NCI-H524 (cell line): ENCODE results near the gene PCGF3.
"Not testable (repeated sequence)": the region's sequence is repeated elsewhere in the genome, so short reads cannot be mapped to it uniquely, and the experiment has no call there.

Experiments used
- DNase-seq, 2 experiments: peaks; one replicate each; lab custom pipeline; 2025; lab: John Stamatoyannopoulos, UW

PCGF3 gene

DNA sequence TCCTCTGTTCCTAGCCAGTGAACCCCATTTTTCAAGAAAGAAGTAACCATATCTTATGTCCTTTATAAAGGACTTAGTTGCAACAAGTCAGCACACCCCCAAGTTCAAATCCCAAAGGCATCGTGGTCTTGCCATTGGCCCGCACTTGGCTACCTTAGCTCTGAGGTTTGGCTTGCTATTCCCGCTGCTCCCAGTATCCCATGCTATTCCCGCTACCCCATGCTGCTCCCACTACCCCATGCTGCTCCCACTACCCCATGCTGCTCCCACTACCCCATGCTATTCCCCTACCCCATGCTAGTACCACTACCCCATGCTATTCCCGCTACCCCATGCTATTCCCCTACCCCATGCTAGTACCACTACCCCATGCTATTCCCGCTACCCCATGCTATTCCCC lies 37.4 kb upstream of the PCGF3 start:
- not testable (repeated sequence) for DNase-seq

DNA sequence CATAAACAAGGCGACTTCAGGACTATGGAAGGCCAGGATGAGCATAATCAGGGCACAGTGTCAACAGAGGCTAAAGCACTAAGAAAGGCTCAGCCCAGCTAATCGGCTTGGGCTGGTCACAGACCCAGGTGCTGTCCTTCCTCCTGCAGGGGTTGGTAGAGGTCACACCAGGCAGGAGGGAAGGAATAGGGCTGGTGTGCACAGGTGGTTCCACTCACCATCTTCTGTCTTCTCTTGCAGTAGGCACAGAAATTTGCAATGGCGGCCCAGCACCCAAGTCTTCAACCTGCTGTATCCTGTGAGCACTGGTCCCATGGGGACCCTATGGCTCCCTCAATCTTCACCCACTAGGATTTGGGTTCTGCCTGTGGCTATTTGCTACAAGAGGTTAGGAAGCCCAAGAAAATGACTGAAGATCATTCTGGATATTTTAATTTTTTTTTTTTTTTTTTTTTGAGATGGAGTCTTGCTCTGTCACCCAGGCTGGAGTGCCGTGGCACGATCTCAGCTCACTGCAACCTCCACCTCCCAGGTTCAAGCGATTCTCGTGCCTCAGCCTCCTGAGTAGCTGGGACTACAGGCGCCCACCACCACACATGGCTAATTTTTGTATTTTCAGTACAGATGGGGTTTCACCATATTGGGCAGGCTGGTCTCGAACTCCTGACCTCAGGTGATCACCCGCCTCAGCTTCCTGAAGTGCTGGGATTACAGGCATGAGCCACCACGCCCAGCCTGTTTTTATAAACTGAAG lies 35.6 kb upstream of the PCGF3 start:
- not testable (repeated sequence) for DNase-seq

DNA sequence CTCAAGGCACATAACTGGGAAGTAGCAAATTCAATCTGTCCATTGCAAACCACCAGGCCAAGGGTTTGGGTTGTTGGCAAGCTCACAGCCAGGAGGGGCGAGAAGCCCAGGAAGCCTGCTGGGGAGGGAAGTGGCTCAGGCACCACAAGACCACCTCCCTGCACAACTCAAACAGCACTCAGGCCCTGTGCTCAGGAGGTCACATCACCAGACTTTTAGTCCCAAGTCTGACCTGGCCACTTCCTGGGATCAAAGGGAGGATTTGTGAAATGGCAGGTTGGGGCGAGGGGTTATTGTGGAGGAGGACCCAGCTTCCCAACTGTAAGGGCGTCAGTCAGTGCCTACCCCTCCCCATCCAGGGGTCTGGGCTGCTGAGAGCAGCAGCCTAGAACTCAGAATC lies 33.9 kb upstream of the PCGF3 start:
- no peak for DNase-seq

DNA sequence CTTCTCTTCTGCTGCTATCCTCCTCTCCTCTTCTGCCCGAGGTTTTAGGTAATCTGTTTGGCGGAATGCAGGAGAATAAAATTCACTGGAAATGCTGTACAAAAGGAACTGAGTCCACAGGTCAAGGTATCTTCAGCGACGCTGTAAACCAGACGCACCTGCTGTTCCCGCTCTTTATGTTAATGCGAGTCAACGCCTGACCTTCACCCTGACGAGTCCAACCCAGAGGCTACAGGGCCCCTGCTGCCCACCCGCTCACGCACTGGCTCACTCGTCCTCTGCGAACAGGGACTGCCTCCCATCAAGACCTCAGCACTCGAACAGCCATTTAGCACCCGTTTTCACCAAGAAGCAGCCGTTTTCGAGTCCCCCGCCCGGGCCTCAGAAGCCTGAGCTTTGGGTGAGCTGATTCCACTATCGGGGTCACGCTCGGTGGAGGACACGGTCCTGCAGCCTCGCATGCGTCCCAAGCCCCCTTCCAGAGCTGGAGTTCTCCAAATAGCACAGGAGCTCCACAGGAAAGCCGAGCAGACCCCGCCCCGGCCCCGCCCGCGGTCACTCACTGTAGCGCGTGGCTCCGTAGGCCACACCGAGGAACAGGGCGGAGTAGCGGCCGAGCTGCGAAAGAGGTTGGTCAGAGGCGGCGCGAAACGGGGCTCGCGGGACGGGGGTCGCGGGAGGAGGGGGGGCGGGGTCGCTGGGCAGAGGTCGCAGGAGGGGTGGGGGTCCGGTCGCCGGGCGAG lies 32.1 kb upstream of the PCGF3 start:
- no peak for DNase-seq

DNA sequence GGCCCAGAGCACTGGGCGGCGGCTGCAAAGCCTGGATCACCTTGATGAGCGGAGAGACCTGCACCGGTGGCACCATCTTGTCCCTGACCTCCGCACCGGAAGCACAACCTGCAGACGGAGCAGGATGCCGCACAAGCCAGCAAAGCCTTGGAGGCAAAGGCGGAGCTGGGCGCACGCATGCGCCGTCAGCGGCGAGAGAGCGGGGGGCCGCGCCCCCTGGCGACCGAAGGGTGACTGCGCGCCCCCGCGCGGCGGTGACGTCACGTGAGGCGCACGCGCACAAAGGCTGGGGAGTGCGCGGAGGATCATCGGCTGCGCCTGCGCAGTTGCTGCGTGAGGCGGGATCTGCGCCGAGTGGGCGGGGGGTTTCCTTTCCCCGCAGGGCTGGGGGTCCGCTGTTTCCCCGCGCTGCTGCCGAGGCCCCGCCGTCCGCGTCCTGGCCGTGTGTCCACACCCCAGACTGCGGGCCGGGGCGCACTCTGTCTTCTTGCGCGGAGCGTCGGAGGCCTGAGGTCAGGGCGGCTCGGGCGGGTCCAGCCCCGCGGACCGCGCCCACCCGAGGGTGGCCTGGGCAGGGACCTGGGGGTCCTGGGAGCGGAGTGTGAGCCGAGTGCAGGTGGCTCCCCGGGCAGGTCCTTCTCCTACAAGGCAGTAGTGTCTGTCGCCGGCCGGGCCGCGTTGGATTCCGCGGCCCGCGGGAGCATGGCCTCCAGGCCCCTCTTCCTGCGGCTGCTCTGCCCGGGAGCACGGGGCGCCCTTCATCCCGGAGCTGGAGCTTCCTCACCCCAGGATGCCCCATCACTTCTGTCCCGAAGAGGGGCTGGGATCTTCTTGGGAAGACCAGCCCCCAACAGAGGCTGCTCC lies 31.2 kb upstream of the PCGF3 start, which contains the start of the genes ATP5ME and MYL5:
ATP5ME (minus strand) TSS at position 105 of the 864 bp plus-strand sequence; CDS start at position 76, 29 bp downstream.
MYL5 (plus strand) TSS at position 371 of the 864 bp plus-strand sequence. CDS start 3,485 bp downstream, outside the sequence.
- peak; percentile 87 to 95 for DNase-seq

DNA sequence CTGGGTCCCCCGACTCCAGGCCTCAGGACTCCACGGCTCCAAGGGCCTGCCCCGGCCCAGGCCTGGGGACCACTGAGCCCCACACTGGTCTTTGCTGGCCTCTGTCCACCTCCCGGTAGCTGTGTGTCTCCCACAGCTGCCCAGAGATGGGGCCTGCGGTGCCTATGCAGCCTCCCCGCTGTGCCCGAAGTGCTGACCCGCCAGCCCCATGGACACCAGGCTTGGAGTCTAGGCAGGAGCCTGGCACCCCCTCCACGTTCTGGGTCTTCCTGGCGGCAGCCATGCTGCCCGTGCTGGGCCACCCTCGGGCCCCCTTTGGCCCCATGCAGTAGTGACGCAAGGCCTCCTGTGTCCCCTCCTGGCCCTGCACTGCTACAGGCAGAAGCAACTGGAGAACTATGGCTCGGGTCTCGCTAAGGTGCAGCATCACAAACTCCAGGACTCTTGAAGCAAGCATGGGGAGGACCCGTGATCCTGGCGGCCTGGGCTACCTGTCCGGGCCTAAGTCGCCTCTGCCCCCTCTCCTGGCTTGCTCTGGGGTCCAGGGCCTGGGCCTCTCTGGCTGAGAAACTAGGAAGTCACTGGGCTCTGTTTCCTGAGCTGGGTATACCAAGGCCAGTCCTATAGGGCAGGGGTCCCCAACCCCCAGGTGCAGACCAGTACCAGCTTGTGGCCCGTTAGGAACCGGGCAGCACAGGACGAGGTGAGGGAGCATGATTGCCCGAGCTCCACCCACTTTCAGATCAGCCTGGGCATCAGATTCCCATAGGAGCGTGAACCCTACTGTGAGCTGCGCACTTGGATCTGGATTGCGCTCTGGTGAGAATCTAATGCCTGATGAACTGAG lies 30.4 kb upstream of the PCGF3 start:
- no peak for DNase-seq

DNA sequence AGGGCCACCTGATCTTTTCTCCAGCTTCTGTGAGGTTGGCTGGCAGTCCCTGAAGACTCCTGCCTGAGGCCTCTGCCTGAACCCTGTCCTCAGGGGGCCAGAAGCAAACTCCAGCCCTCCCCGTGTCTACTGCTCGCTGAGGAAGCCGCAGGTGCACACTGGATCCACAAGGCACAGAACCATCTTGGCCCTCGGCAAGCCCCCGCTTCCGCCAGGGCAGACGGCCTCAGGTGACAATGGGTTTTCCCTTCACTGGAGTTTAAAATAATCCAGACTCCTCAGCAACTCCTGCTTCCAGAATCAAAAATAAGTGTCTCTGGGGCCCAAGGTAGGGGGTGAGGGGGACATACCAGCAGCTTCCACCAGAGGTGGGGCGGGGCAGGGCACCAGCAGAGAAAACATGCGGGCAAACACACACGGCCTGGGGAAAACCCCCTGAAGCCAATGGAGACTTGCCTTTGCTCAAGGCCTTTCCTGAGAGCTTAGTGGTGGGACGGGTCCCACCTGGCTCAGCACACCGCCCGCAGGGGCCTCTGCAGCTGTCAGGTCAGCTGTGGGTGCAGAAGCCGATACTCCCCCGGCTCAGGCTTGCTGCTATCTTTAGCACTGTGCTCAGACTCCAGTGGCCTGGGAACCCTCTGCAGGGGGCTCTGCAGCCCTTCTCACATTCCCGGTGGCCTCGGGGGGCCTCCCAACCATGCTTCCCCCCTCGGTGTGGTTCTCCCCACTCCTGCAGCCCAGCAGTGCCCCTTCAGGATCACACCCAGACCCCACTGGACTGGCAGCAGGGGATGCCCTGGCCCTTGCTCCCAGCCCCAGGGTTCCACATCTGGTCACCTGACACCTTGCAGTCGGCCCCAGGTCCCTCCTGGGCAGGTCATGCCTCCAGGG lies 29.4 kb upstream of the PCGF3 start:
- no peak for DNase-seq

DNA sequence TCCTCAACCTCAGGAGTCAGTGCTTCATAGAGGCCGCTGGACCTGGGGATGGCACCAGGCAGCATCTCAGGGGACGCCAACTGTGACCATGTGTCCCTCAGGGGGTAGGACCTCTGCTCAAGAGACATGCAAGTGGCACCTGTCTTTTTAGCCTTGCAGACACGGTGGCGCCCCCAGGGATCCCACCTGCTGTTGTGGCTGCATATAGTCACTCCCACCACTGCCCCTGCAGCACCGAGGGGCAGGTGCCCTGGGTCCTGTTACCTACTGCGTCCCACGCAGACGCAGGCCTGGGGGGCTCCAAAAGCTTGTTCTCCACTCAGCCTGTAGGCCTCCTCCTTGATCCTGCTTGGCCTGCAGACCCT lies 28.8 kb upstream of the PCGF3 start:
- DNase-seq = no peak

DNA sequence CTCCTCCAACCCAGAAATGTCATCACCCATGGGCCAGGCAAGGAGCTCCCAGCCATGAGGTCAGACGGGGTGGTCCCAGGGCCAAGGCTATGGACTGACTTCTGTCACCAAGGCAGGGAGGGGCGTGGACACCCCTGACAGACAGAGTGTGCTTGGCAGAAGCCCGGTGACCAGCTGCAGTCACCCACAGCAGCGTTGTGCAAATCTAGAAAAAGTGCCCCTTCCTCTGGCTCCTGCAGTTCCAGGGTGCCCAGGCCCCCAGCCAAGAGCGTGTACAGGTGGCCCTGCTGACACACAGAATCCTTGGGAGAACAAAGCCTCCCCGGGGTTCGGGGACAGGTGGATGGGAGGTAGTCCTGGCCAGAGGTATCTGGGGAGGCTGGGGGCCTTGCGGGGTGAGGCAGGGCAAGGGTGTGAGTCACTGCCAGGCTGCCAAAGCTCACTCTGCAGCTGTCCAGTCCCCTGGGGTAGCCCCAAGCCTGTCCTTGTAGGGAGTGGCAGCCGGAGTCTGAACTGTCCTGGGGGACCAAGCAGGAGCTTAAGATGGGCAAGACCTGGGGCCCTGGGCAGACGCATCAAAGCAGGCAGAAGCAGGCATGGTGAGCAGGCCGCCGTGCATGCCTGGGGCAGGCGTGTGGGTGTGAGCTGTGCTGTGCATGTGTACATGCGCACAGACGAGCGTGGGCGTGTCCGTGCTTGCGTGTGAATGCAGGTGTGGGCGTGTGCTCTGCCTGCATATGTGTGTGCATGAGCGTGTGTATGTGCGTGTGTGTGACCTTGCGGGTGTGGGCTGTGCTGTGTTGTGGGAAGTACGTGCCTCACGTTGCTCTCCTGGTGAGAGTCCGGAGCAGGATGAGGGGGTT lies 28.0 kb upstream of the PCGF3 start:
- no peak for DNase-seq

DNA sequence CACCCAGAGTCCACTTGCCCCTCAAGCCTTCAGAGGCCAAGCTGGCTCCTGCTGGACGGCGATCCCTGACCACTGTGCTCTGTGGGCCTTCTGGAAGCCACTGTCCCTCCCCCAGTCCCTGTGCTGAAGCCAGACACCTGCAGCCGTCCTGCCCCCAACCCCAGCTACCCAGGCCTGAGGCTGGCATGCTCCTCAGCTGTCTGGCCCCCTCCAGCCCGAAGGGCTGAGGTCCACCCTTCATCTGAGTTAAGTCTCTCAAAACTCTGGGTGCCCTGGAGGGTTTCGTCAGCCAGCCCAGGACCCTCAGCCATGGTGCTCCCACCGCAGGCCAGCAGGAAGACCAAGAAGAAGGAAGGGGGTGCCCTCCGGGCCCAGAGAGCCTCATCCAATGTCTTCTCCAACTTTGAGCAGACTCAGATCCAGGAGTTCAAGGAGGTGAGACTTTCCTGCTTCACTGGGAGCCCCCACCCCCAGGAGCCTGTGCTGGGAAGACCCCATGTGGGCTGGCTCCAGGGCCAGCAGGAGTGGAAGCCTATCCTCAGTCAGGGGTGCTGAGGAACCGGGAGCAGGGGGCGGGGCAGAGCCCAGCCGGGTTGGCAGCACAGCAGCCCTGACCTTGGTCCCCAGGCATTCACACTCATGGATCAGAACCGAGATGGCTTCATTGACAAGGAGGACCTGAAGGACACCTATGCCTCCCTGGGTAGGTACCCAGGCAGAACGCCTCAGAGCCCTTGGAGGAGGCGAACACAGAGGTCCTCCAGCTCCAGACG lies 27.1 kb upstream of the PCGF3 start:
- no peak for DNase-seq

DNA sequence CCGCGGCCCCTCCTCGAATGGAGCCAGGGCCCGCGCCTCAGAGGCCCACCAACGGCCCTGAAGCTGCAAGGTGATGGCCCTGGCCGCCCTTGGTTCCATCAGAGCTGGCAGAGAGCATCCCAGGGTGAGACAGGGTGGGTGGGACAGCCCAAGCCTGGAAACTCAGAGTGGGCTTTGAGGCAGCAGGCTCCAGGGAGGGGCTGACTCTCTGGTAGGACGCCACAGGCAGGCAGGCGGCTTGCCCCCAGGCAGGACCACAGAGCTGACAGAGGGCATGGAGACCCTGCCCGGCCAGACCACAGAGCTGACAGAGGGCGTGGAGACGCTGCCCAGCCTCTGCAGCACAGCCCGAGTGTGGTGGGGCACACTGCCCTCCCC lies 26.5 kb upstream of the PCGF3 start:
- DNase-seq = no peak

DNA sequence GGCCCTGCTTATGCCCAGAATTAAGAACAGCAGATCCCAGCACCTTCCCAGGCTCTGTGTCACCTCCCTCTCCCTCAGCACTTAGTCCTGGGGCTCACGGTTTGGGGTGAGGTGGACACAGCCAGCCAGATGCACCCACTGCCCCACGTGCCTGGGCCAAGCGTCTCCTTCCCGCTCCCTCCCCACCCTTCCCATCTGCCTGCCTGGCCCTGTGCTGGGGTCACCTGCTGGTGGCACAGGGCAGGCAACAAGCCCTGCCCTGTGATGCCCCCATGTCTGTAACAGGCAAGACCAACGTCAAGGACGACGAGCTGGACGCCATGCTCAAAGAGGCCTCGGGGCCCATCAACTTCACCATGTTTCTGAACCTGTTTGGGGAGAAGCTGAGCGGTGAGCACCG lies 26.0 kb upstream of the PCGF3 start:
- no peak for DNase-seq

DNA sequence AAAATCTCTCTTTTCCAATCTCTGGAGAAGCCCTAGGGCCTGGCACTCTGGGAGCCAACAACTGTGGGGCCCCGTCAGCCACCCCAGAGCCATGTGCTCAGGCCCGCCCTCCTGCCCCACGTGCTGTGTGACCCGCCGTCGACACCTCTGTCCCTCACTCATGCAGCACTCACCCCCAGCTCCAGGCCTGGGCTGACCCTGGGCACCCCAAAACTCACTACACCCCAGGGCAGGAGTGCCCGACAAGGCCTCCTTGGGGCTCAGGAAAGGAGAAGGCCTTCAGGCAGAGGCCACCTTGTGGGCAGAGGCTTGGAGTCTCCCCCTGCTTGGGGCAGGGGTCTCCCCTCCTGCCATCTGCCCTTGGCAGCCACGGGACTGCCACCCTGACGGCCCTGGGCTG lies 25.5 kb upstream of the PCGF3 start:
- DNase-seq = no peak

DNA sequence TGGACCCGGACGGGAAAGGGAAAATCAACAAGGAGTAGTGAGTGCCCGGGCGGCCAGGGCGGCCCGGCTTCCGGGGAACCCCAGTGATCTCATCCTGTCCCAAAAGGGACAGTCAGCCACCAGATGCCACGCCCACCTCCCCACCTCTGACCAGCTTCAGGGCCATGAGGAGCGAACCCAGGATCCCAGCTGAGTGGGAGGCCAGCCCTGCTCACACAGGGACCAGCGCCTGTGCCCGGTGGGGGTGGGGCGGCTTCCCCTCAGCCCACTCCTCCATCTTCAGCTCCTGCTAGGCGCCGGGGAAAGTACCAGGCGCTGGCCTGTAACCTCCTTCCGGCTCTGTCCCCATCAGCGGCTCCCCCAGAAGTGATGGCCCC lies 25.1 kb upstream of the PCGF3 start:
- no peak for DNase-seq

DNA sequence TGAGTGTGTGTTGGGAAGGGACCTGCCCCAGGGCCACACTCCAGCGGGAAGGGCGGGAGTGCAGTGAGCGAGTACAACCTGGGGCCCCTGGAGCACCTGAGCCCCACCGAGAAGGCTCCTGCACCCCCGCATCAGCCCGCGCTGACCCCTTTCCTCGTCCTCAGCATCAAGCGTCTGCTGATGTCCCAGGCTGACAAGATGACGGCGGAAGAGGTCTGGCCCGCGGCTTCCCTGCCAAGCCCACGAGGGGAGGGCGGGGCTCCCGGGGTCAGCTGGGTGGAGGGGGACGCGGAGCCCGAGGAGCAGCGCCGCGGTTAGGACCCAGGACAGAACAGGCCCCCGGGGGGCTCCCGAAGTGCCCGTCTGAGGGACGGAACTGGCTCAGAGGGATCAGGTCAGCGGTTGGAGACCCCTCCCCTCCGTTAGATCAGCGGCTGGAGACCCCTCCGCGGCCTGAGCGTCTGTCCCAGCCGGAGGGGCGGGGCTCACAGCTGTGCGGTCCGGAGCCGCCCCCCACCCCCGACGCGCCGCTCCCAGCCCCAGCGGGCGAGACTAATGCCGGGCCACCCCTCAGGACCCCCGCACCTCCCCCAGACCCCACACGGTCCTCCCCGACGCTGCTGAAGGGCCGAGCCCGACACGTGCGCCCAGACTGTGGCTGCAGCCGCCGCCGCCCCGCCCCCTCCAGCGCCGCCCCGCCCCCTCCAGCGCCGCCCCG lies 24.5 kb upstream of the PCGF3 start:
- peak; percentile 8 to 57 for DNase-seq

DNA sequence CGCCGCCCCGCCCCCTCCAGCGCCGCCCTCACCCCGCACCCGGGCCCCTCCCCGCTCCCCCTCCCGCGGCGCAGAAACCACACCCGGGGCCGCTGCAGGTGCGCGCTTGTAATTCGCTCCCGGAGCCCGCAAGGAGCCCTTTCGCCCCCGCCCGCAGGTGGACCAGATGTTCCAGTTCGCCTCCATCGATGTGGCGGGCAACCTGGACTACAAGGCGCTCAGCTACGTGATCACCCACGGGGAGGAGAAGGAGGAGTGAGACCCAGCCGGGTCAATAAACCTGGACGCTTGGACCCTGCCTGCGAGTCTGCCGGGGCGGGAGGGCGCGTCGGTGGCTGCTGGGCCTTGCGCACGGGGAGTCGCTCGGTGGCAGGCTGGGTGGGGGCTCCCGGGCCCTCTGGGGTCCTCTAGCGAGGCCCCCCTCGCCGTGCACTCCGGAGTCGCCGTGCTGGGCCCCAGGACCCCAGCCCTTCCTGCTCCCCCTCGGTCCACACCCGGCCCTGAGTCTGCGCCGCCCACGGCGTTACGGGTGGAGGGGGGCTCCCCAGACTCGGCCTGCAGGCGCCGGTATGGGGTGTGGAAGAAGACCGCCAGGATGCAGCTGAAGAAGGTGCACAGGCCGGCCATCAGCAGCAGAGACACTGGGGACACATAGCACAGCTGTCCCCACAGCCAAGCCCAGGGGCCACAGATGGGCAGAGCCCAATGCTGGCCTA lies 23.7 kb upstream of the PCGF3 start:
- DNase-seq = peak; percentile 45 to 65

DNA sequence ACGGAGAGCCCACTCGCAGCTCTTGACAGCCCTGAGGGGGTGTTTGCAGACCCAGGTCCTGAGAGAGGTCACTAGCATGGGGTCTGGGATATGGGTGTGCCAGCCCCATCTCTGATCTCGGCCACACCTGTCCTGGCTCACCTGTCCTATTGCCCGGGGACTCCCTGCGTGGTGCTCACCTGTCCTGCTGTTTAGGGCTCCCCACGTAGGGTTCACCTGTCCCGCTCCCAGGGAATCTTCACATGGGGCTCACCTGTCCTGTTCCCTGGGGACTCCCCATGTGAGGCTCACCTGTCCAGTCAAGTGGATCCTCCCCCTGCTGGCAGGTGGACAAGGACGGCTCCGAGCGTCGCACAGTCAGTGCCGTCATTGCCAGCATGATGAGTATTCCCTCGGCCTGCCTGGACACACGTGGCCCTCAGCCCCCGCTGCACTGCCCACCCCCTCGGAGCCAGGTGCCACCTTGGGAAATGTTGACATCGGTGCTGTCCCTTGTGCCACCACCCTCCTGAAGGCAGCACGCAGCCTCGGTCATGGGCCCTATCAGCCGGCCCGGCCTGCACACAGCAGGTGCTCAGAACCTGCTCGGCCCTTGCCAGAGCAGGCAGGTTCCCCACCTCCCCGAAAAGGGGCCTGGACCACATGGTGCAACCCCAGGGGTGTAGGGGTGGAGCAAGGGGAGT lies 23.0 kb upstream of the PCGF3 start:
- DNase-seq = no peak
